DMS 273 treated with DMSO at 0.1 percent for 48 hours (cell line): ENCODE data around the gene CSNK1D.

ENCODE experiments used
- DNase-seq: peaks from one replicate; lab custom pipeline; 2025; lab: John Stamatoyannopoulos, UW

CSNK1D gene

DNA sequence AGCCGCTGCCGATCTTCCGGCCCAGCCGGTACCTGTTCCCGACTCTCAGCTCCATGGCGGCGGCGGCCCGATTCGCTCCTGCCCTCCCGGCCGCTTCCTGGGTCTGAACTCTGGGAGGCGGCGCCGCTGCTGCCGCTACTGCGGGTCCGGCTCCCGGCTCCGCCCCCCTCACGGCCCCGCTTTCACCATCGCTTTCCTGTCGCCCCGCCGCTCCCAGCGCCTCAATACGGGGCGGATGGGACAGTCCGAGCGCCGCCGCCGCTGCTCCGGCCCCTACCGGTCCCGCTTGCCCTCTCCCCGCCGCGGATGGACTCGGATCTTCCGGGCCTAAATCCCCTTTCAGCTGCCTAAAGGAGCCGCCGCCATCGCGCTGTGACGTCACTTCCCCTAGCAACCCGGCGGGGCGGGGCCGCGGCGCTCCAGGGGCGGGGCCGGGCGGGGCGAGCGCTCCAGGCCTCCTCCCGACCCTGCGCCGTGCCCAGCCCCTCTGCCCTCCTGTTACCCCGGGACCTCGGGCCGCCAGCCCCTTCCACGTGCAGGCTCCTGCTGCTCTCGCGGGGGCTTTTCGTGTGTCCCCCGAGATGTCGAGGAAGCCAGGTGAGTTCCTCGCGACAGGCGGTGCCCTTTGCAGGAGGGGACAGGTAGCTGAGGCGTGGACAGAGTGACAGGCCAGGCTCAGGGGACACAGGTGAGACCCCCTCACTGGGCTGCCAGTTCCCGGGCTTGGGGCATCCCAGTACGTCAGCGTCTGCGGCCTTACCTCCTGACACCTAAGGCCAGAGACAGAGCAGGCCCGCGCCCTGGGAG, at the start of gene CSNK1D:
Gene CSNK1D, minus strand, starts transcription at position 374 of the 807 bp plus-strand sequence. Its CDS starts 319 bp downstream, at position 55.
- peak; percentile 75 for DNase-seq

DNA sequence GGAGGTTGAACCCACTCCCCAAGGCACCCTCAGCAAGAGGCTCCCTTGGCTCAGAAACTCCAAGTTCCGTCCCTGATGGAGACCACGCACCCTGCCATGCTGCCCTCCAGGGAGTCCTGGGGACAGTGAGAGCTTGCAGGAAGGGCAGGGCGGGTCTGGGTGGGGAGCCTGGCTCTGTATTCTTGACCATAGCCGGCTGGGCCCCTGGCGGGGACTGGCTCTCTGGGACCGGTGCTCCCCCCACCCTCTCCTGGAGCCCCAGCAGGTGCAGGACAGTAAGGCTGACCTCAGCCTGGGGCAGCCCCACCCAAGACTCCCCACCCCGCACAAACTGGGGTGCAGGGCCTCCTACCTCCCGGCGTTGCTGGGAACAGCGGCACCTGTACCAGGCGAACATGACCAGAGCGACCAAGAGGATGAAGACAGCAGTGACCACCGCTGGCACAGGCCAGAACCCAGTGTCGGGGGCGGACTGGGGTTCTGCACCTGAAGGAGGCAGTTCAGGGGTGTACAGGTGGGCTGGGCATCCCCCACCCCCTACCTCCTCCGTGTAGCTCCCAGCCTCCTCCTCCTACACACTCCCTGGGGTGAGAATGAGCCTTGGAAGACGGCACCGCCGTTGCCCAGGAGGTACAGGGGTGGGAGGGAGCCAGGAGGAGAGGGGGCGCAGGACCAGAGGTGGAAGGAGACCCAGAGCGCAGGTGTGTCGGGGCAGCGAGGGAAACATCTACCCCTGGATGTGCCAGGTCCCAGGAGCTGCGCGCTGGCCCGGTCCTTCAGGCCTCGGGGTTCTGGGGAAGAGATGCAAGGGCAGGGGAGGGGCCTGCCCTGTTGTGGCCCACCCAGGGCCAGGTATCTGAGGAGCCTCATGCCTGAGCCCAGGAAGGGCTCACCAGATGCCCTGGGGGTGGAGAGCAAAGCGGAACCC, 49.3 kb upstream of the CSNK1D start:
- no peak for DNase-seq

DNA sequence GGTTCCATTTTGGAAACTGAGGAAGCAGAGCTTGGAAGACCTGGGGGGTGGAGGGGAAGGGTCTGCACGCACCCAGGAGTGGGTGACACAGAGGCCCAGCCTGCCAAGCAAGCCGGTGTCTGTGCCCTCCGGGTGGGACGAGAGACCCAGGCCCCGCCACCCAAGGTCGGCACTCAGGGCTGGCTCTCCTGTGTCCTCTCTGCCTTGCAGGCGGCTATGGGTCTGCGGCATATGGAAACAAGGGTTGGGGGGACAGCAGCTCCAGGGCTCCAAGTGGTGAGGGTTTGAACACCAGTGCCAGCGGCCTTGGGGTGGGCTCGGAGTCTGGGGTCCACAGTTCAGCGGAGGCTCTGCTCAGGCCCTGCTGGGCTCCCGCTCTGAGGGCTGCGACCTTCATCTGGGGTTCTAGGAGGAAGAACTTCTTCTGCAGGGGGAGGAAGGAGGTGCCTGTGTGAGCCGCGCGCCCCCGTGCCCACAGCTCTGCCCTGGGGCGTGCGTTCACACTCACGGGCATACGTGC, 48.5 kb upstream of the CSNK1D start:
- DNase-seq = no peak

DNA sequence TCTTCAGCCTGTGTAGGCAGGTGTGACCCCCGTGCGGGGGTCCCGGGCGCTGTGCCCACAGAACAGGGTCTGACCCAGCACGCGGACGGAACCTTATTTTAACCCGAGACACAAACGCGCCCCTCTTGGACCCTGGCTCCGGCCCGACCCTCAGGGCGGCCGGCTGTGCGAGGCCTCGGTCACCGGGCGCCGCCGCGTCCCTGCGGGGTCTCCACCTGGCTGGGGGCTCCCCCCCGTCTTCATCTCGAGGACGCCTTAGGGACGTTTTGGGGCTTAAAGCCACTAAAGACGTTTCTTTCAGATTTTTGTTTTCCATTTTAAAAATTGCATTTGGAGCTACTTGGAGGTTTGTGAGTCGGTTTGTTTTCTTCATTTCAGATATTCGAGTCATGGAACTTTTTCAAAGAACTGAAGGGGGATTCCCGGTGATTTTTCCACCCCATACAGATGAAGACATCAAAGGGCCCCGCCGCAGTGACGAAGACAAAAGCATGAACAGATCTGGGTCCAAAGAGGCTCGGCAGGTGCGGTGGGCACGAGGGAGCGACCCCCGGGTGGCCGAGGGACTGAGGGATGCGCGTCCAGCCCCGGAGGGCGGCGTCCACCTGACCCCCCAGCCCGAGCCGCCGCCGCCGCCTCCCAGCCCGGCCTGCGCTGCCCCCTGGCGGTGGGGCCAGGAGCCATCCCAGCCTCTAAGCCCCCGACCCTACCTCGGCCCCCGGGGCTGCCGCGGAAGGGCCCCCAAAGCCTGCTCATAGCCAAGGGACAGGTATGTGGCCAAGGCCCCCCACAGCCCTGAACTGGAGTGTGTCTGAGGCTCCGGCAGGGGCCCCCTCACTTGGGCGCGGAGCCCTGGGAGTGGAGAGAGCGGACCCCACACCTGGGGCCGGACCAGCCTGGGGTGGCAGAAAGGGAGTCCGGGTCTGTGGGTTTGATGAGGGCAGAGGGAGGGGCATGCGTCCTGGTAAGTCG, 47.7 kb upstream of the CSNK1D start:
- DNase-seq = no peak

DNA sequence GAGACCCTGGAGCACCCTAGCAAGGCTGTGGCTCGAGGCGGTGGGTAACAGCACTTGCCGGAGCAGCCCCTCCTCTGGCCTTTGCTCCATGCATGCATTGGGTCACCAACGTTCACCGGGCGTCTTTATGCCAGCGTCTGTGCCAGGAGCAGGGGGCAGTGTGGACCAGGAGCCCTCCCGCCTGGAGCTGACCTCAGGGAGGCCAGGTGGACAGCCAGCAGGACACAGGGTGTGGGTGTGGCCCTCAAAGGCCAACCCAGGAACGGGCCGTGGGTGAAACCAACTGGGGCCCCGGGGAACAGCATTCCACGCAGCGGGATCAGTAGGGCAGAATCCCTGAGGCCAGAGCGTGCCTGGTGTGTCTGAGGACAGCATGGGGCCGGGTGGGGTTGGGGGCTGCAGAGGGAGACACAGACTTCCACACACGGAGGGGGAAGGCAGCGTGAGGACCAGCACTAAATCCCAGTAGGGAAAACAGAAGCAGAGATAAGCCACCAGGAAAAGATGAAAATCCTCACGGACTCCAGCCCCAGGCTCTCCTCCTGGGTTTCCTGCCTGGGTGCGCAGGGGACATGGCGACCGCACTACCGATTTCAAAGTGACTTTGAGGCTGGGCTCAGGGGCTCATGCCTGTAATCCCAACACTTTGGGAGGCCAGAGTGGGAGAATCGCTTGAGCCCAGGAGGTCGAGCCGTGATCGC, 46.8 kb upstream of the CSNK1D start:
- DNase-seq = no peak

DNA sequence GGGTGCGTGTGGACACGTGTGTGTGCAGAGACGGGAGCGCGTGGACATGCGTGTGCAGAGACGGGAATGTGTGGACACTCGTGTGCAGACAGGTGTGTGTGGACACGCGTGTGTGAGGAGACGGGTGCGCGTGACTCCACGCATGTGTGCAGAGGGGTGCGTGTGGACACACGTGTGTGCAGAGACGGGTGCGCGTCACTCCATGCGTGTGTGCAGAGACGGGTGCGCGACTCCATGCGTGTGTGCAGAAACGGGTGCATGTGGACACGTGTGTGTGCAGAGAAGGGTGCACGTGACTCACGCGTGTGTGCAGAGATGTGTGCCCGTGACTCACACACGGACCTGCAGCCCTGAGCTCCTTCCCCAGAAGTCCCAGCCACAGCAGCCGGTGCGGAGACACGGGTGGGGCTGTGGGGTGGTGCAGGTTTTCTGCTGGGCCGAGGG, 46.1 kb upstream of the CSNK1D start:
- DNase-seq = no peak

DNA sequence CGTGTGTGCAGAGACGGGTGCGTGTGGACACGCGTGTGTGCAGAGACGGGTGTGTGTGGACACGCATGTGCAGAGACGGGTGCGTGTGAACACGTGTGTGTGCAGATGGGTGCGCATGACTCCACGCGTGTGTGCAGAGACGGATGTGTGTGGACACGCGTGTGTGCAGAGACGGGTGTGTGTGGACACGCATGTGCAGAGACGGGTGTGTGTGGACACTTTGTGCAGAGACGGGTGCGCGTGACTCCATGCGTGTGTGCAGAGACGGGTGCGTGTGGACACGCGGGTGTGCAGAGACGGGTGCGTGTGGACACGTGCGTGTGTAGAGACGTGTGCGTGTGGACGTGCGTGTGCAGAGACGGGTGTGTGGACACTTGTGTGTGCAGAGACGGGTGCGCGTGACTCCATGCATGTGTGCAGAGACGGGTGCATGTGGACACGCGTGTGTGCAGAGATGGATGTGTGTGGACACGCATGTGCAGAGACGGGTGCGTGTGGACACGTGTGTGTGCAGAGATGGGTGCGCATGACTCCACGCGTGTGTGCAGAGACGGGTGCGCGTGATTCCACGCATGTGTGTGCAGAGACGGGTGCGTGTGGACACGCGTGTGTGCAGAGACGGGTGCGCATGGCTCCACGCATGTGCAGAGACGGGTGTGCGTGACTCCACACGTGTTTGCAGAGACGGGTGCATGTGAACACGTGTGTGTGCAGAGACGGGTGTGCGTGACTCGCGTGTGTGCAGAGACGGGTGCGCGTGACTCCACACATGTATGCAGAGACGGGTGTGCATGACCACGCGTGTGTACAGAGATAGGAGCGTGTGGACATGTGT, 45.5 kb upstream of the CSNK1D start:
- no peak for DNase-seq

DNA sequence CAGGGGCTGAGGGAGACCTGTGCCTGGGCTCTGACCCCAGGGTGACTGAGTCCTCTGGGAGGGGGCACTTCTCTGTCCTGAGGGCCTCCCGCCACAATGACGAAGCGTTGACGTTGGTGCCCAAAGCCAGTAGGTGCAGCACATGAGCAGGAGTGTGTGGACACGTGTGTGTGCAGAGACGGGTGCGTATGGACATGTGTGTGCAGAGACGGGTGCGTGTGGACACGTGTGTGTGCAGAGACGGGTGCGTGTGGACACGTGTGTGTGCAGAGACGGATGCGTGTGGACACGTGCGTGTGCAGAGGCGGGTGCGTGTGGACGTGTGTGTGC, 44.6 kb upstream of the CSNK1D start:
- DNase-seq = no peak

DNA sequence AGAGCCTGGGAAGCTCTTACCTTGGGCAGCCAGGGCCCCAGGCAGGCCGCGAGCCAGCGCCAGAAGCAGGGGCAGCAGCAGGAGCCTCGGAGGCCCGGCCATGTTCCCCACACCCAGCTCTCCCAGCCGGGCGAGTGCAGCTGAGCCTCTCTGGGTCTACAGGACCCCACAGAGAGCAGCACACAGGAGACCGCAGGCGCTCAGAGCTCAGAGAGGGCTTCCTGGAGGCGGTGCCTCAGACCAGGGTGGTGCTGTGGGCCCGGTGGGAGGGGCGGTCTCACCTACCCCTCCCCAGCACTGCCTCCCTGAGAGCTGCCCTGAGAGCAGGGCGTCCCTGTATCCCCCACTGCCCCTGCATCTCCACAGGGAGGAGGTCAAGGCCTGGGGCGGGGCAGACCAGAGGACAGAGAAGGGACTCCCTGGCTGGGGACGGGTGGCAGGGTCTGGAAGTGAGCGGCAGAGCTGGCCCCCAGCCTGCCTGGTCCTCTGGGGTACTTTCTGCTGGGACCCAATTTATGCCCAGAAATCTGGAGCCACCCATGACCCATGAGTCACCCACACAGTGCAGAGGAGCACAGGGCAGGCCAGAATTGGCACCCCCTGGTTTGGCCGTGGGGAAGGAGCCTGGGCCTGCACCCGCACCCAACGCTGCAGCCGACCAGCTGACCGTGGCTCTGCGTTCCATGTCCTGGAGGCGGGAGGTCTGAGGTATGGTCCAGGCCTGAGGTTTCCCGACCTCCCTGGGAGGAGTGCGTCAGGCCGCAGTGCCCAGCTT, 44.1 kb upstream of the CSNK1D start, which contains the start of gene CD7:
Gene CD7, minus strand, starts transcription at position 215 of the 775 bp plus-strand sequence. Its CDS starts 113 bp downstream, at position 102.
- no peak for DNase-seq

DNA sequence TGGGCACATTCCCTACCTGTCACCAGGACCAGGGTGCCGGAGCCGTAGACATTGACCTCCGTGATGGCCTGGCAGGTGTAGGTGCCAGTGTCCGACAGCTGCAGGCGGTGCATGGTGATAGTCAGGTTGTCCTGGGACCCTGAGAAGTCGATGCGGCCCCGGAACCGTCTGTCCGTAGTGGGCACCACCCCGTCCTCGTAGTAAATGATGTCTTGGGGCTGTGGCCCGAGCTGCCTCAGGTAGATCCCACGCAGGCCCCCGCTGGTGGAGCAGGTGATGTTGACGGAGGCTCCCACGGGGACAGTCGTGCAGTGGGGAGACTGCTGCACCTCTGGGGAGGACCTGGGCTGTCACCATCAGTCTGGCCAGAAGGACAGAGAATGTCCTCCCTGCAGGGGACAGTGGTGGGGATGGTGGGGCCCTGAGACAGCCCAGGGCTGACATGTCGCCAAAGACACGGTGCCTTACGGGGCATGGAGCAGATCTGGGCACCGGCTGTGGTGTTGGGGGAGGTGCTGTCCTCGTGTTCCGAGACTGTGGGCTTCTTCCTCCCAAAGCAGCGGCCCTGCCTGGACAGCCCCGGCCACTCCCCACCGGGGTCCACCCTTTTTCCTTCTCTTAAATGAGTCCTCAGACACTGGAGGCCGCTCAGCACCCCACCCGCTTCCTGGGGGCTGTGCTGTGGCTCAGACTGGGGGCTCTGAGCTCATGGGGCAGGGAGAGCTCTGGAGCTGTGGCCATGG, 43.3 kb upstream of the CSNK1D start:
- DNase-seq = no peak

DNA sequence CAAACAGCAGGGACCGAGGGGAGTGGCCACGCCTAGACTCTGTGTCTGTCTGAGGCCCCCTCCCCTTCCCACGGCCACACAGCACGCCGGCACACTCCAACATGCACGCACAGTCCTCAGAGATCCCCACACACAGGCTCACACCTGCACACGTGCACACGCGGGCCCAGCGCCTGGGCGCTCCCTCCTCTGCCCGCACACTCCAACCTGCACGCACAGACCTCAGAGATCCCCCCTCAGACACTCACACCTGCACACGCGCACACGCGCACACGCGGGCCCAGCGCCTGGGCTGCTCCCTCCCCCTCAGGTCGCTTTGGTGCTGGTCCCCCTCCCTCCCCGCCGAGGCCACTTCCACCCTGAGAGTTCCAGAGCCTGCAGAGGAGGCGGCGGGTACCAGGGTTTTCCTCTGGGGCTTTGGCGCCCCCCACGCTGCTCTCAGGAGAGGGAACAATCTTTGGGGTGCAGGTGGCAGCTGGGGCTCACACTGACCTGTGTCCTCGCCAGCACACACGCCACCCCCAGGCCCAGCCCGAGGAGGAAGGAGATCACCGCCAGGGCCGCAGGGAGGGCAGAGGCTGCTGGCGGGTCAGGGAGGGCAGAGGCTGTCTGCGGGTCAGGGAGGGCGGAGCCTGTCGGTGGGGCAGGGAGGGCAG, 42.3 kb upstream of the CSNK1D start:
- DNase-seq = no peak

DNA sequence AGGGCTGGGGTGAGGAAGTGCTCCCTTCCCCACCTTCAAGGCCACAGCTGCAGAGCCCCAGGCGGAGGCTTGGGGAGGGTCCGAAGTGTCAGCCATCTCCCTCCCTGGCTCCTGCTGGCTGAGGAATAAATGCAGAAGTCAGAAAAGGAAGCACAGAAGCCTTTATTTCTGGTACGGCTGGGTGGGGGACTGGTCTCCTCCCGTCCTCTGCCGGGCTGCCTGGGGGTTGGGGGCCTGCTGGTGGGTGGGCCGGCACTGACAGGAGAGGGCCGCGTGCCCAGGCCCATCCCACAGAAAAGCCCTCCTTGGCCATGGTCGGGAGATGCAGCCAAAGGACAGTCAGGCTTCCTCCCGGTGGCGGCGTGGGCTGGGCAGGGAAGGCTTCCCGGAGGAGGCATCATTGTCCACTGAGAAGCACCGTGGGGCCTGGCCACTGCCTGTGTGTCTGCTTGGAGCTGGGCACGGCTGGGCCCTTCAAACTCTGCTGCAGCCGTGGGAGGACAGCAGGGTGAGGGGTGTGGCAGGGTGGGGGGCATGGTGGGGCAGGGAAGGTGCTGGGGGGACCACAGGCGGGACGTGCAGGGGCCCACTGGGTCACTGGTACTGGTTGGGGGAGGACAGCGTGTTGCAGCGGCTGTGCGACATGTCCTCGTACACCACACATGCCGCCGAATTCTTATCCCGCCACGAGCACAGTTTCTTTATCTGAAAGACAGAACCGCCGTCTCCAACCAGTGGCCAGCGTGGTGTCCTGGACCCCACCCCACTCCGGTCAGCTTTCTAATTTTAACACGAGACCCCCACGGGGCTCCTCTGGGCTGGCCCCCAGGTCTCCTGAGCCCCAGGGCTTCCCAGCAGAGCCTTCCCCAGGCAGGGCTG, 41.5 kb upstream of the CSNK1D start:
- no peak for DNase-seq

DNA sequence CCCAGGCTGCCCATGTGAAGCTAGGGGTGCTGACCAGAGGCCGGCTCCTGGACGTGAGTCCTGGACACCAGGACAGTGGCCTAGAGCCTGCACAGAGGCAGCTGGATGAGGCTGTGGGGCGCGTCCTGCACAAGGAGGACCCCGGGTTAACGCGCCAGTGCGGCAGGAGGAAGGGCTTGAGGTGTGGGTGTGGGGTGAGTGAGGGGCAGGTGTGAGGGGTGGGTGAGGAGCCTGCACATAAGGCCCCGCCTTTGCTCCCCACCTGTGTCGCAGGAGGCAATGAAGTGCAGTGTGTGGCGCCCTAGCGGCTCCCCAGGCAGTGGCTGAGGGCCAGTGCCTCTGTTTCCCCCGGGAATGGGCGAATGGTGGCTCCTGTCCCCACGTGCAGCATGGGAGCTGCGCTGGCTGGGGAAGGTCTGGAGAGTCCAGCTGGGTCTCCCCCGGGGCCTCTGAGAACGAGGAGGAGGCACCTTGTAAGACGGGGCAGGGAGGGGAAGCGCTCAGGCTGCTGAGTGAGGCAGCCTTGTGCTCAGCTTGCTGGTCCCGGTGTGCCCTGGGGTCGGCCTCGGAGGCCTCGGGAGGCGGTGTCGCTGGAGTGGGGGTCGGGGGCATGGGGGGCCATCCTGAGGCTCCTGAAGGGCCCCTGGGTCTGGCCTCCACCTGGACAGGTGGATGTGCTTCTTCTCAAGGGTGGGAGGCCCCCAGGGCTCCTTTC, 40.7 kb upstream of the CSNK1D start:
- no peak for DNase-seq

DNA sequence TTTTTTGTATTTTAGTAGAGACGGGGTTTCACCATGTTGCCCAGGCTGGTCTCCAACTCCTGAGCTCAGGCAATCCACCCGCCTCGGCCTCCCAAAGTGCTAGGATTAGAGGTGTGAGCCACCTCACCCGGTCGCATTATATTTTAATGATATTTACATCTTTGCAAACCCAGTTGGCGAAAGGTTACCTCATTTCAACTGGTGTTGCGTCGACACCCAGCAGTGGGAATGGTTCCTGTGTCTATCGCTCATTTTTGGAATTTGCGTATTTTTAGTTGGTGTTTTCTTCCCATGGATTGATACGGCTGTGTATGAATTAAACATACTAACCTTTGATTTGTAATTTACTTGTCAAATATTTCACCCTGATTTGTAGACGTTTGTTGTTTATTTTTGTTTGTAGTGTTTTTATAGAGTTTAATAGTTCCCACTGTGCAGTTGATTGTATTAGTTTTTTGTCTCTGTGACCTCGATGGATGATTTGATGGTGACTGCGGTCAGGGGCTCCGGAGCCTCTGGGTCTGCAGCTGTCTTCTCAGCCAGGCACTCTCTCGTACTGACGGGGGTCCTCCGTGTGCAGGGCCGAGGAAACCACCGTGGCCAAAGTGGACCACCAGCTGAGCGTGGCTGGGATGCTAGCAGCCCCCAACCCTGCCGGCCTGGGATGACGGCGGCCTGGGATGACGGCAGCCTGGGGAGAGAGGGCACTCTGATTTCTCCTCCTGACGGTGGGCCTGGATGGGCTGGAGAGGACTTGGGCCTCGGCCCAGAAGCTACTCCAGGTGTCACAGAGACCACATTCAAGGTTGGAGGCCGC, 39.9 kb upstream of the CSNK1D start:
- no peak for DNase-seq

DNA sequence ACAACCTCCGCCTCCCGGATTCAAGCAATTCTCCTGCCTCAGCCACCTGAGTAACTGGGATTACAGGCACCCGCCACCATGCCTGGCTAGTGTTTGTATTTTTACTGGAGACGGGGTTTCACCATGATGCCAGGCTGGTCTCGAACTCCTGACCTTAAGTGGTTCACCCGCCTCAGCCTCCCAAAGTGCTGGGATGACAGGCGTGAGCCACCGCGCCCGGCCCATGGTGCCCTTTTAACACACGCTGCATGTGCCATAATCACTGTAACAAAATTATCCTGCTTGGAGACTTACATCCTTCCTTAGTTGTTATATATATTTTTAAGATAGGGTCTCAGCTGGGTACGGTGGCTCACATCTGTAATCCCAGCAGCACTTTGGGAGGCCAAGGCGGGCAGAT, 38.5 kb upstream of the CSNK1D start:
- DNase-seq = no peak
